Measurements from ENCODE around the gene PHF3. TPM values are rescaled to one million over a fixed set of nuclear protein-coding genes. Genes with fewer than 3 reads are reported as not detected.
A peak's percentile ranks its signal among the peaks of the same experiment; 100 is the strongest.
"Not testable (repeated sequence)": the region's sequence is repeated elsewhere in the genome, so short reads cannot be mapped to it uniquely, and the experiment has no call there.

Gene PHF3
- total RNA-seq, 1 donor from 2014 or later: 34.7 TPM

DNA sequence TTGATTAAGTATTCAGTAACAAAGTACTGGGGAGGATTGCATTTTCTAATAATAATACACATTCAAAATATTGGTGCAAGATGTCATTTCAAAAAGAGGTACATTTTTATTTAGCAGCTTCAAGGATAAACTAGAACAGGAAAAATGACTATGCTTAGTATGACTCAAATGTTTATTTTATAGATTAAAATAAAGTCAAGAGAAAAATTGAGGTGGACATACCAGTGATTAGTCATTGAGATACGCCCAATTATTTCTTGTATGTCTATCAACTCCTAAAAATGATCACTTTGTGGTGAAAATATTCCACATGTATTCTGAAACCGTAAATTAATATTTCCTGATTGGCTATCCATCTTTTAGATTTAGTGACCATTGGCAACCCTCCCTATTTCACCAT lies 96.7 kb downstream of the PHF3 start:
- H3K36me3 Mint-ChIP-seq (ENCODE audit: low read depth): peaks cover 2% of the 10 kb centered on the region
- H3K4me3 Mint-ChIP-seq (ENCODE audit: unreplicated experiment): no peak overlapping the region
- H3K27me3 Mint-ChIP-seq (ENCODE audit: low read depth): no peaks in the 10 kb centered on the region
- TF ChIP-seq, protein P1, sequence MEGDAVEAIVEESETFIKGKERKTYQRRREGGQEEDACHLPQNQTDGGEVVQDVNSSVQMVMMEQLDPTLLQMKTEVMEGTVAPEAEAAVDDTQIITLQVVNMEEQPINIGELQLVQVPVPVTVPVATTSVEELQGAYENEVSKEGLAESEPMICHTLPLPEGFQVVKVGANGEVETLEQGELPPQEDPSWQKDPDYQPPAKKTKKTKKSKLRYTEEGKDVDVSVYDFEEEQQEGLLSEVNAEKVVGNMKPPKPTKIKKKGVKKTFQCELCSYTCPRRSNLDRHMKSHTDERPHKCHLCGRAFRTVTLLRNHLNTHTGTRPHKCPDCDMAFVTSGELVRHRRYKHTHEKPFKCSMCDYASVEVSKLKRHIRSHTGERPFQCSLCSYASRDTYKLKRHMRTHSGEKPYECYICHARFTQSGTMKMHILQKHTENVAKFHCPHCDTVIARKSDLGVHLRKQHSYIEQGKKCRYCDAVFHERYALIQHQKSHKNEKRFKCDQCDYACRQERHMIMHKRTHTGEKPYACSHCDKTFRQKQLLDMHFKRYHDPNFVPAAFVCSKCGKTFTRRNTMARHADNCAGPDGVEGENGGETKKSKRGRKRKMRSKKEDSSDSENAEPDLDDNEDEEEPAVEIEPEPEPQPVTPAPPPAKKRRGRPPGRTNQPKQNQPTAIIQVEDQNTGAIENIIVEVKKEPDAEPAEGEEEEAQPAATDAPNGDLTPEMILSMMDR (IDR thresholded peaks at IDR 0.05): no peak
- peak overlapping the region; percentile 88 for H3K27ac Mint-ChIP-seq (ENCODE audit: unreplicated experiment)
- H3K4me1 Mint-ChIP-seq (ENCODE audit: low read depth): peaks cover 24% of the 10 kb centered on the region
- H3K9me3 Mint-ChIP-seq (ENCODE audit: low read depth): peaks cover 6% of the 10 kb centered on the region
- no peak for DNase-seq (ENCODE audit: low spot score)

DNA sequence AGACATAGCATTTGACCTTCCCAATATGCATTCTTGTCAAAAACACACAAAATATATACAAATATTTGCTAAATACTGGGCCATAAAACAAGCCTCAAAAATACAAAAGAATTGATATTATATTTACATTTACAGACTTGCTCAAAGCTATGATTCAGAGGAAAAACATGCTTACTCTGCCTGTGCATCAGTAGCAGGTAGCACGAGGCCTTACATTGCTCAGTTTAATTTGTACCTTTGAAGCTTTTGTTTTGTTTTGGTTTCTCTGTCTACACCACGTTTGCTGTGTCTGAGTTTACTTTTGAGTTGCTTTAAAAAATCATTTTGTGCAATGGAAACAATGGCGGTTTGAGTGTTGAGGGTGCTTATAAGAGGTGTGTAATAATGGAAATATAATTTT lies 99.3 kb downstream of the PHF3 start:
- Mint-ChIP-seq H3K4me1 (ENCODE audit: low read depth) (peaks cover 21% of the 10 kb centered on the region), H3K4me3 (ENCODE audit: unreplicated experiment) (no peak overlapping the region), H3K27me3 (ENCODE audit: low read depth) (no peaks in the 10 kb centered on the region), H3K27ac (ENCODE audit: unreplicated experiment) (no peak overlapping the region), H3K36me3 (ENCODE audit: low read depth) (peaks cover 2% of the 10 kb centered on the region), H3K9me3 (ENCODE audit: low read depth) (peaks cover 6% of the 10 kb centered on the region)
- DNase-seq (ENCODE audit: low spot score): no peak
- TF ChIP-seq, protein P1 (IDR thresholded peaks at IDR 0.05): no peak

DNA sequence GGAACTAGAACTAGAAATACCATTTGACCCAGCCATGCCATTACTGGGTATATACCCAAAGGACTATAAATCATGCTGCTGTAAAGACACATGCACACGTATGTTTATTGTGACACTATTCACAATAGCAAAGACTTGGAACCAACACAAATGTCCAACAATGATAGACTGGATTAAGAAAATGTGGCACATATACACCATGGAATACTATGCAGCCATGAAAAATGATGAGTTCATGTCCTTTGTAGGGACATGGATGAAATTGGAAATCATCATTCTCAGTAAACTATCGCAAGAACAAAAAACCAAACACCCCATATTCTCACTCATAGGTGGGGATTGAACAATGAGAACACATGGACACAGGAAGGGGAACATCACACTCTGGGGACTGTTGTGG lies 102.6 kb downstream of the PHF3 start:
- peaks cover 13% of the 10 kb centered on the region for H3K4me1 Mint-ChIP-seq (ENCODE audit: low read depth)
- H3K9me3 Mint-ChIP-seq (ENCODE audit: low read depth): not testable (repeated sequence)

DNA sequence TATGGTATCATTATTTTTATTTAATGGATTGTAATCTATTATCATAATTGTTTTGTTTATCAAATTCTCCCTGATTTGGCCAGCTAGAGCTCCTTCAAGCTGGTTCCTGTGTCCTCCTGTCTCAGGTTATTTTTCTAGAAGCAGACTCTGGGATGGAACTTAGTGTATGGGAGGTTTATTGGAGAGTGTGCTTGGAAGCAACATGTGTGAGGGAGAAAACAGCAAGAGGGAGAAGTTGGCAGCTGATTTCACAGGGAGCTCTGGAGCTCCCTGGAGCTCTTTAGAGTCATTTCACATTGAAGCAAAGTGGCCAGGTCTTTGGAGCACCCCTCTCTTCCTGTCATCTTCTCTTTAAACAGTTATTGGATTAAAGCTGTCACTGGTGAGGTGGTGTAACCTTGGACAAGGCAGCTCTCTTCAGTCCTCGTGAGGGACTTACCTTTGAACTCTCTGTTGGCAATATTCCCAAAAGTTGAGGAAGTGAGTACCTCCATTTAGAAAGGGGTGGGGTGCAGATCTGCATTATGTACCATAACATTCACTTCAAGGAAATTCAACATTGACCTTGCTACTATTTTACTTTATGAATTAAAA lies 103.6 kb downstream of the PHF3 start:
- DNase-seq (ENCODE audit: low spot score): no peak
- Mint-ChIP-seq H3K27me3 (ENCODE audit: low read depth) (no peaks in the 10 kb centered on the region), H3K4me1 (ENCODE audit: low read depth) (peaks cover 10% of the 10 kb centered on the region), H3K36me3 (ENCODE audit: low read depth) (peaks cover 4% of the 10 kb centered on the region), H3K9me3 (ENCODE audit: low read depth) (peaks cover 9% of the 10 kb centered on the region), H3K27ac (ENCODE audit: unreplicated experiment) (no peak overlapping the region), H3K4me3 (ENCODE audit: unreplicated experiment) (no peak overlapping the region)
- TF ChIP-seq, protein P1 (IDR thresholded peaks at IDR 0.05): no peak

More for the DNA sequence above, 102.6 kb downstream of the PHF3 start:
- not testable (repeated sequence) for DNase-seq (ENCODE audit: low spot score); H3K27ac Mint-ChIP-seq (ENCODE audit: unreplicated experiment); H3K4me3 Mint-ChIP-seq (ENCODE audit: unreplicated experiment); H3K27me3 Mint-ChIP-seq (ENCODE audit: low read depth); H3K36me3 Mint-ChIP-seq (ENCODE audit: low read depth)

DNA sequence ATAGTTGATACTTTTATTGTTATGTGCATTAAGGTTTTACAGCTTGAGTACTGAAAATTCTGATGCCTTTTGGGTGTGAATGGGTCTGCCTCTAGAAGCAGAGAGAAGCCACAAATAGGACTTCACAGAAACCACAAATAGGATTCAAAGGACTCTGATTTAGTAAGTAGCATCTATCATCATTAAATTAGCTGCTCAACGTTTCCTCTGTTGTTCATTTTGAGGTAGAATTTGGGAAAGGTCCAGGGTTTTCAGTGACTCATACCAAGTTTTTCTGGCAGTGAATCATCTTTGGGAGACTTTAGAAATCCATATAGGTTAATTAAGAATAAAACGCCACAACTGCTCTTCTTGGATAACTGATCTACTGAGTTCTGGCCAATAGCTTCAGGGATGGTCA lies 105.1 kb downstream of the PHF3 start:
- no peak overlapping the region for H3K27ac Mint-ChIP-seq (ENCODE audit: unreplicated experiment)
- H3K9me3 Mint-ChIP-seq (ENCODE audit: low read depth): peaks cover 4% of the 10 kb centered on the region
- DNase-seq (ENCODE audit: low spot score): no peak
- peaks cover 10% of the 10 kb centered on the region for H3K4me1 Mint-ChIP-seq (ENCODE audit: low read depth)
- no peaks in the 10 kb centered on the region for H3K27me3 Mint-ChIP-seq (ENCODE audit: low read depth)
- TF ChIP-seq, protein P1 (IDR thresholded peaks at IDR 0.05): no peak
- no peak overlapping the region for H3K4me3 Mint-ChIP-seq (ENCODE audit: unreplicated experiment)
- peaks cover 2% of the 10 kb centered on the region for H3K36me3 Mint-ChIP-seq (ENCODE audit: low read depth)

DNA sequence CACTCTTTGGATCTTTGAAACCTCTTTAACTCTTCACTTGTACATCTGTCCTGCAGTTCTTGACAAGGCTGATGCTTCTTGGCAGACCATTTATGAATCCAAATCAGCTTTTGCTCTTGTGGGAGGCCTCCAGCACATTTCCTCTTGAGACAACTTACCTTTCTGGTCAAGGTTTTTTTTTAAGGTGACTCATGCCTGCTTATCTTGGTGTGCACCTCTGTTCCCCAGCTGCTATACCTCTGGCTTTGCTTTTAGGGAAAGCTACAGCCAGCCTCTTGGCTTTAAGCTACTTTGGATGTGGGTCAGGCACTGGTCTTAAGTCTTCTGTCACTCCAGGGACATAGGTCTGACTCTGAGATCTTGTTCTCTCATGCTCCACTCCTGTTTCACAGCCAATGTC lies 106.5 kb downstream of the PHF3 start:
- H3K9me3 Mint-ChIP-seq (ENCODE audit: low read depth): peaks cover 14% of the 10 kb centered on the region
- no peak overlapping the region for H3K4me3 Mint-ChIP-seq (ENCODE audit: unreplicated experiment)
- peaks cover 13% of the 10 kb centered on the region for H3K36me3 Mint-ChIP-seq (ENCODE audit: low read depth)
- H3K27ac Mint-ChIP-seq (ENCODE audit: unreplicated experiment): no peak overlapping the region
- DNase-seq (ENCODE audit: low spot score): no peak
- H3K27me3 Mint-ChIP-seq (ENCODE audit: low read depth): no peaks in the 10 kb centered on the region
- peaks cover 10% of the 10 kb centered on the region for H3K4me1 Mint-ChIP-seq (ENCODE audit: low read depth)
- TF ChIP-seq, protein P1 (IDR thresholded peaks at IDR 0.05): no peak
